ENCODE data around the gene KATNAL2. TPM values are rescaled to one million over a fixed set of nuclear protein-coding genes. Genes with fewer than 3 reads are reported as not detected.

KATNAL2 gene
- total RNA-seq, 1 donor from 2014 or later: 5.2 TPM

DNA sequence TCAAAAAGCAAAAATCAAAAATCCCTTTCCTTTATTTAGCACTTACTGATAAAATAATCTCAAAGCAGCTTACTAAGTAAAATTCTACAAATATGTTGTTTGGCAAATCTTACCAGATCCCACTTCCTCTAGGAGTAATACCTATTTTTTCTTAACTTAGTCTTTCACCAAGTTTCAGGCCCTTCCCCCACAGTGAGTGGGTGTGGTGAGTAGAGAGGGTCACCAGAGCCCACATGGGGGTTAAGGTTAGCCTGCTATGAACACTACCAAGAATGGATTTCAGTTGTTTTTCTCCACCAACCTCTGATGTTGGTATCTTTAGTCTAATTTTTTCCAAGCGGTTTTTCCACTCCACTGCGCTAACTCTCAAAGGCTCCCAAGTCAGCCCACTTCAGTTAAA is 23.3 kb upstream of the KATNAL2 start:
- TF ChIP-seq POLR2A (IDR thresholded peaks at IDR 0.05): no peak
- TF ChIP-seq, protein P1, sequence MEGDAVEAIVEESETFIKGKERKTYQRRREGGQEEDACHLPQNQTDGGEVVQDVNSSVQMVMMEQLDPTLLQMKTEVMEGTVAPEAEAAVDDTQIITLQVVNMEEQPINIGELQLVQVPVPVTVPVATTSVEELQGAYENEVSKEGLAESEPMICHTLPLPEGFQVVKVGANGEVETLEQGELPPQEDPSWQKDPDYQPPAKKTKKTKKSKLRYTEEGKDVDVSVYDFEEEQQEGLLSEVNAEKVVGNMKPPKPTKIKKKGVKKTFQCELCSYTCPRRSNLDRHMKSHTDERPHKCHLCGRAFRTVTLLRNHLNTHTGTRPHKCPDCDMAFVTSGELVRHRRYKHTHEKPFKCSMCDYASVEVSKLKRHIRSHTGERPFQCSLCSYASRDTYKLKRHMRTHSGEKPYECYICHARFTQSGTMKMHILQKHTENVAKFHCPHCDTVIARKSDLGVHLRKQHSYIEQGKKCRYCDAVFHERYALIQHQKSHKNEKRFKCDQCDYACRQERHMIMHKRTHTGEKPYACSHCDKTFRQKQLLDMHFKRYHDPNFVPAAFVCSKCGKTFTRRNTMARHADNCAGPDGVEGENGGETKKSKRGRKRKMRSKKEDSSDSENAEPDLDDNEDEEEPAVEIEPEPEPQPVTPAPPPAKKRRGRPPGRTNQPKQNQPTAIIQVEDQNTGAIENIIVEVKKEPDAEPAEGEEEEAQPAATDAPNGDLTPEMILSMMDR (IDR thresholded peaks at IDR 0.05): no peak
- TF ChIP-seq POLR2AphosphoS5 (IDR thresholded peaks at IDR 0.05; ENCODE audit: insufficient read depth in 1 of 2, low read depth in 1 of 2): no peak
- no peak overlapping the region for H3K27ac ChIP-seq
- no peaks in the 10 kb centered on the region for H3K27me3 ChIP-seq

DNA sequence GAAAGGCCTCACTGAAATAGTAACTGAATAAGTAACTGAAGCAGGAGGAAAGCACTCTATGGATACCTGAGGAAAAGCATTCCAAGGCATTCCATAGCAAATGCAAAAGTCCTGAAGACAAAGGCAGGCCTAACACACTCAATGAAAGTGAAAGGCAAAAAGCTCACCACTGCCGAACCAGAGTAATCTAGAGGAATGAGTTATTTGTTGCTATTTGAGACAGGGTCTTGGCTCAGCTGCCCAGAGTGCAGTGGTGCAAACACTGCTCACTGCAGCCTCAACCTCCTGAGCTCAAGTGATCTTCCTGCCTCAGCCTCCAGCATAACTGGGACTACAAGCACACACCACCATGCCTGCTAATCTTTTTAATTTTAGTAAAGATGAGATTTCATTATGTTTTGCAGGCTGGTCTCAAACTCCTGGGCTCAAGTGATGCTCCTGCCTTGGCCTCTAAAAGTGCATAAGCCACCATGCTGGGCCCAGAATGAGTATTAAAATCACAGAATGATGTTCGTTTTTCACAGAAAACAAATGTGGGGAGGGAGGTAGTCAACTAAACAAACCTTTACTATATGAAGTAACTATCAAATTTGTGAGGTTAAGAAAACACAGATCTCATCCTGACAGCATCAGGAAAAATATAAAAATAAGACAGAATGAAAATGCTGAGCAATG is 18.0 kb upstream of the KATNAL2 start:
- Histone ChIP-seq H3K27ac (no peak overlapping the region), H3K36me3 (no peaks in the 10 kb centered on the region), H3K4me3 (no peak overlapping the region), H3K9me3 (no peaks in the 10 kb centered on the region), H3K4me1 (peaks cover 6% of the 10 kb centered on the region), H3K27me3 (no peaks in the 10 kb centered on the region)
- no peak for DNase-seq (ENCODE audit: extremely low spot score in 2 of 2)
- TF ChIP-seq POLR2AphosphoS5 (IDR thresholded peaks at IDR 0.05; ENCODE audit: insufficient read depth in 1 of 2, low read depth in 1 of 2) (no peak), POLR2A (IDR thresholded peaks at IDR 0.05) (no peak)
- TF ChIP-seq, protein P1 (IDR thresholded peaks at IDR 0.05): no peak
- intact Hi-C loops (cut with DNase I): no loop called here

More for the DNA sequence above, 23.3 kb upstream of the KATNAL2 start:
- no peak for DNase-seq (ENCODE audit: extremely low spot score in 2 of 2)
- Histone ChIP-seq H3K4me1 (peaks cover 6% of the 10 kb centered on the region), H3K36me3 (peaks cover 0 to 5% of the 10 kb centered on the region in 2 donors), H3K4me3 (no peak overlapping the region), H3K9me3 (peaks cover 1% of the 10 kb centered on the region)
- intact Hi-C loops (cut with DNase I): no loop called here

DNA sequence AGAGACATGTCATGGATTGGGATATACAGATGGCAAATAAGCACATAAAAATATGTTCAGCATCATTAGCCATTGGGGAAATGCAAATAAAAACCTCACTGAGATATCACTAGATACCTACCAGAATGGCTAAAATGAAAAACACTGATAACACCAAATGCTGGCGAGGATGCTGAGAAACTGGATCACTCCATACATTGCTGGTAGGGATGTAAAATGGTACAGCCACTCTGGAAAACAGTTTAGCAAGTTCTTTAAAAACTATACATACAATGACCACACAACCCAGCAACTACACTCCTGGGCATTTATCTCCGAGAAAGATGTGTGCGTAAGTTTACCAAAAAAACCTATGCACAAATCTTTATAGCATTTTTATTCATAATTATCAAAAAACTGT is 14.0 kb upstream of the KATNAL2 start:
- DNase-seq (ENCODE audit: extremely low spot score in 2 of 2): no peak
- no peak overlapping the region for H3K27ac ChIP-seq
- intact Hi-C loops (cut with DNase I): no loop called here
- TF ChIP-seq, protein P1 (IDR thresholded peaks at IDR 0.05): no peak
- TF ChIP-seq POLR2AphosphoS5 (IDR thresholded peaks at IDR 0.05; ENCODE audit: insufficient read depth in 1 of 2, low read depth in 1 of 2) (no peak), POLR2A (IDR thresholded peaks at IDR 0.05) (no peak)
- no peaks in the 10 kb centered on the region for H3K4me1 ChIP-seq
- no peaks in the 10 kb centered on the region for H3K36me3 ChIP-seq
- no peaks in the 10 kb centered on the region for H3K27me3 ChIP-seq
- no peaks in the 10 kb centered on the region for H3K9me3 ChIP-seq
- no peak overlapping the region for H3K4me3 ChIP-seq

DNA sequence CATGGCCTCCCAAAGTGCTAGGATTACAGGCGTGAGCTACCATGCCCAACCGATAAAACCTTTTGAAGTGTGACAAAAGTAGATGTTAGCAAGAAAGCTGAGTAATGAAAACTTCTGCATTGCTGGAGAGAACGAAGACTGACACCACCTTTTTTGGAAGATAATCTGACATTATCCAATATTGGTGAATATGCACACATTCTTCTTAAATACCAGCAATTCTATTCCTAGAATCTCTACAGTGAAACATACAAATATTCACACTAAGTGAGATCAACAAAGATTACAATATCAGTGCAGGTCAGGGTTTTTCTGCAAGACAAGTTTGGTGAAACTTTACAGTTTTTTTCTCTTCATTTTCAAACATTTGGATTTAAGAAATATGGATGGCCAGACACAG is 7.9 kb upstream of the KATNAL2 start:
- Histone ChIP-seq H3K27ac (no peak overlapping the region), H3K36me3 (no peaks in the 10 kb centered on the region), H3K4me1 (no peaks in the 10 kb centered on the region), H3K27me3 (no peaks in the 10 kb centered on the region), H3K4me3 (no peak overlapping the region), H3K9me3 (no peaks in the 10 kb centered on the region)
- intact Hi-C loops (cut with DNase I): no loop called here
- TF ChIP-seq, protein P1 (IDR thresholded peaks at IDR 0.05): no peak
- no peak for TF ChIP-seq POLR2AphosphoS5 (IDR thresholded peaks at IDR 0.05; ENCODE audit: insufficient read depth in 1 of 2, low read depth in 1 of 2)
- no peak for TF ChIP-seq POLR2A (IDR thresholded peaks at IDR 0.05)
- no peak for DNase-seq (ENCODE audit: extremely low spot score in 2 of 2)

DNA sequence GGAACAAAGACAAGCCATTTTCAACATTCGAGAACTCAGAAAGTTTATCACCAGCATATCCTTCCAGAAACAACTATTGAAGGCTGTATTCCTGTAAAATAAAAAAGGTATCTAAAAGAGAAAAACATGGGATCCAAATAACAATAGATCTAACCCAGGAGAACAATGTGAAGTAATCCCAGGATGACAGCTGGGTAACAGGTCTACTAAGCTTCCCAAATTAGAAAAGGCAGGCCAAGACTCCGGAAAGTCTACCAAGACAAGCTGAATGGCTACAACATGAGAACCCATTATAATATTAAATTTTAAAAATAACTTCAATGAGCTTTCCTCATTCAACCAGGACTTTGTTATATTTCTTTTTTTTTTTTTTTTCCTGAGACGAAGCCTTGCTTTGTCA is 6.5 kb upstream of the KATNAL2 start:
- Histone ChIP-seq H3K4me1 (peaks cover 9% of the 10 kb centered on the region), H3K4me3 (no peak overlapping the region), H3K27me3 (no peaks in the 10 kb centered on the region), H3K9me3 (no peaks in the 10 kb centered on the region), H3K27ac (no peak overlapping the region), H3K36me3 (no peaks in the 10 kb centered on the region)
- intact Hi-C loops (cut with DNase I): no loop called here
- TF ChIP-seq POLR2AphosphoS5 (IDR thresholded peaks at IDR 0.05; ENCODE audit: insufficient read depth in 1 of 2, low read depth in 1 of 2): no peak
- TF ChIP-seq, protein P1 (IDR thresholded peaks at IDR 0.05): no peak
- TF ChIP-seq POLR2A (IDR thresholded peaks at IDR 0.05): no peak
- no peak for DNase-seq (ENCODE audit: extremely low spot score in 2 of 2)
